GM12892 (cell line): Measurements from ENCODE around the gene RAD51AP1.

Source experiments
- POLR2A ChIP-seq: IDR thresholded peaks from 2 replicates; pipeline ENCODE4 v1.6.1; 2011; ENCODE audit warnings: low read depth, low read length, control low read depth
- POLR2AphosphoS5 ChIP-seq: IDR thresholded peaks from 2 replicates; pipeline ENCODE4 v1.6.1; 2011; ENCODE audit warnings: low read depth, low read length, control low read depth
- TAF1 ChIP-seq: IDR thresholded peaks from 2 replicates; pipeline ENCODE4 v1.6.1; 2011; ENCODE audit warnings: low read depth, mild to moderate bottlenecking, control low read depth, low read length, borderline replicate concordance

DNA sequence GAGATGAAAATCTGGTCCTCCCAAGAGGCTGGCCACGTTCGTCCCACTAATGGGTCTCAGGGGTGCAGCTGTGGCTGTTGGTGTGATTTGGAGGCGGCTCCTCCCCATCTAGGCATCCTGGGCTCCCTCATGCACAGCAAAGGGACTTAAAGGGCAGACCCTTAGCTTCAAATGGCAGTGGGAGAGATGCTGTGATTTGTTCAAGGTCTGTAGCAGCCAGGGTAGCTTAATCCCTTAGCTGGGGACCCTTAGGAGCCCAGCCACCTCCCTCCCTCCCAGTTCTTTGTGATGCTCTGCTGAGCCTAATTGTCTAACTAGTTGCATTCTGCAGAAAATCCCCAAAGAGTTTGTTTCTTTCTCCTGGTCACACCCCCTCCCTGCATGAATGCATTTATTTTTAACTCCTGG lies 41.6 kb downstream of the RAD51AP1 start:
- no peak for TF ChIP-seq POLR2A
- no peak for TF ChIP-seq POLR2AphosphoS5
- TF ChIP-seq TAF1, result no peak
